ENCODE measurements around the gene SMARCE1.
"Not testable (repeated sequence)": the region's sequence is repeated elsewhere in the genome, so short reads cannot be mapped to it uniquely, and the experiment has no call there.

SMARCE1 gene

GRCh38 chr17:40608061-40608581 lies 39.5 kb downstream of the SMARCE1 start:
- DNase-seq: no peak

- no peak for DNase-seq
These were observed 40.0 kb downstream of the SMARCE1 start for GRCh38 chr17:40607641-40608040.

- no peak for DNase-seq
These were observed 40.9 kb downstream of the SMARCE1 start for GRCh38 chr17:40606548-40607353.

DNA sequence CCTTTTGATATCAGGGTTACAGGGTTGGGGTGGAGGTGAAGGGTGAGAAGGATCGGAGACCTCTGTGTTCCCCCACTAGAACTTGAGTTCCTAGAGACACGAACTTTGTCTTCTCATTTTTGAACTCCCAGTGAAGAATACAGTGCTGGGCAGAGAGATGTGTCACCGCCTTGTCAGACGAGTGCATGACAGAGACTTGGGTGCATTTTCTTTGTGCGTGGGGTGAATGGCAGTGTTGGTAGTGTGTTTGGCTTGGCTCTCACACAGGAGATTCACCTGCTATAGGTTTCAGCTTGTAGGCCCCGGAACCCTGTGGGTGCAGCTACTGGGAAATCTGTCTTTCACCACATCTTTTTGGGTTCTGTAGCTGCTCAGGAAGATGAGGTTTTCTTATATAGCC lies 42.3 kb downstream of the SMARCE1 start:
- DNase-seq: no peak

DNA sequence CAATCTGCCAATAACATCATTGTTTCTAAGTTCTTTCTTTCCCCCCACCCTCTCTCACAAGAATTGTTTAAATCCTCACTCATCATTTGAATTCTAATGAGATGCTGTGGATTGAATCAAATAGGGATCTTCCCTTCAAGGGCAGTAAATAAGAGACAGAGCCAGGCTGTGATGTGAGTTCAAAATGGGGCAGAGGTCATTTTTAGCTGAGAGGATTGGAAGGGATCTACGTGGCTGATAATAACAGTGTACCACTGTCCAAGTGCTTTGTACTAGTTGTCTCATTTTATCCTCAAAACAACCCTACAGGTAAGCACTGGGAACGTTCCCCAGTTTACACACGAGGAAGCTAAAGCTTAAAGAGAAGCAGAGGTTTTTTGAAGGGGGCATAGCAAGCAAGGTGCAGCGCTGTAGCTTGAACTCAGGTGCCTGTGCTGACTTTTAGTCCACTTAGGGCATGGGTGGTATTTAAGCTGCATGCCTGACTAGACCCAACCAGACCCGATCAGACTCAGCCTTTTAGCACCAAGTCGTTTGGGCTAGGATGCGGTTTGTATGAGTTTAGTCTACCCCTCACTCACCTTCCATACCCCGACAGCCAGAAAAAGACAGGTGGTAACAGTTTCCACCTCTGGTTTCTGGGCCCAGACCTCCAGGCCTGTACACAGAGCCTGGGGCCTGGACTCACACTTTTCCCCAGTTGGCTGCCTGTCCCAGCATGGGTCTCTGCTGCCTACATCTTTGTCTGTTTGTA lies 43.1 kb downstream of the SMARCE1 start:
- no peak for DNase-seq

DNA sequence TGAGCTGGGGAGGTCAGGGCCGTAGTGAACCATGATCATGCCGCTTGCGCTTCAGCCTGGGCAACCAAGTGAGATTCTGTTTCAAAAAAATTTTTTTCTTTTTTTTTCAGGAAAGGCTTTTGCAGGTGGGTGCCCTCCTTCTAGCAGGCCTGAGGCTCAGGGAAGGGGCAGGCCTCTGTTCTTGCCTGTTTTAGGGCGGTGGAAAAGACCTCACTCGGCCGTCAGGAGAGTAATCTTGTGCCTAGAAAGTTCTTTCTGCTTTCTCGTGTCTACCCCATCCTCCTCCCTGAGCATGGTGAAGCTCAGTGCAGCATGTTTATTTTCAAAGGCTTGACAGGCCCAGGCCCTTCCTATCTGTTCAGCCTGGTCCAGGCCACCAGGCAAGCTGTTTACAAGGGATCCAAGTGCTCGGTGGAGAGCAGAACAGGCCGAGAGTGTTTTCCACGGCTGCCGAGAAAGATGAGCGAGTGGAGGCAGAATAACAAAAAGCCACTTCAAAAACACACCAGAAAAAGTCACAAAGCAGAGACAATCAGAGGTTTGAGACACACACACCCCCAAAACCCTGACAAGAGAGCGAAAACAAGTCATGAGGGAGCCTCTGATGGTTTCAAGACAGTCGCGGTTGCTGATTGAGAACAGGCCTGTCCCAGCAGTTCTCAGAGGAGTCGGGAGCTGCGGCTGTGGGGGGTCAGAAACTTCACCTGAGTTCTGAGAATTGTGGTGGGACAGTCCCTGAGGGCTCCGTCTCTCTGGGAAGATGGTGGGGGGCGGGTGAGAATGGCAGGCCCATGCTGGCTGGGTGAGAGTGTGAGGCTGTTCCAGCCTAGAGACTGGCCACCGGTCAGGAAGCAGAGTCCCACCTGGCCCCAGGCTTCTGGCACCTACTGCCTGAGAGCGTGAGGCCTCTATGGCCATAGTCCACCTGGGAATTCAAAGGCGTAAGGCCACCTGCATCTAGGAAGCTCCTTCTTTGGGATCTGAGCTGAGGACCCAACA lies 44.9 kb downstream of the SMARCE1 start:
- no peak for DNase-seq

DNA sequence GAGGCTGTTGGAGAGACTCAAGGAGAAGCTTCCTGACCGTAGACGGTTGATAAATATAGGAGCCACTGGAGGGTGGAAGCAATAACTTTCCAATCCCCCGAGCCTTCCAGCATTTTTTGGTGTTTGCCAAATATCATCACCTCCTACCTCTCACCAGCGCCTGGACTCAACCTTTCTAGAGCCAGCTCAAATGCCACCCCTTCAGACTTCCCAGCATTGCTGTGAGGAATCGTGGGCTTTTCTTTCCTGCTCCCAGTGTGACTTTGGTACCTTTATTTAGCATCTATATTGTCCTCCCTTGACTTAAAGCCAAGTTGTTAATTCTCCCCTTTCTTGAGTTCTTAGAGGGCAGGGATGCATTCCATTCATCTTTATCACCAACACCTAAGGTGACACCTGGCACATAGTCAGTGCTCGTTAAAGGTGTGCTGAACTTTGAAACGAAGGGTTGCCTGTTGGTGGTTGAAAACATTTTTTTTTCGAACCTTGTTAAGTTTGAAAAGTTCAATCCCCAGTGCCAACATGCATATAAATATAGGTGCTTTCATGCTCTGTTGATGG lies 47.1 kb downstream of the SMARCE1 start:
- no peak for DNase-seq

DNA sequence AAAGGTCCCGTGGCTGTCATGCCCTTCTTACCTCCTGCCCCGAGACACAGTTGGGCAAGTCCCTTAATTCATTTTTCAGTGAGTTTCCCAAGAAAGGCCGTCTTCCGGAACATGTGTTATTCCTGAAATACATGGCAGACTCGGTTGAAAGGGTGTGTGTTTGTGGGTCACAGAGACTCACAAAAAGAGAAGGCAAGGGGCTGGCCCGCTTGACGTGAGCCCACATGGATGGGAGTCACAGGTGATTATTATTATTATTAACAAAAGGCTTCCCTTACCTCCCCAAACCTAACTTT lies 48.2 kb downstream of the SMARCE1 start:
- DNase-seq: no peak

- DNase-seq: no peak
These were observed 48.8 kb downstream of the SMARCE1 start for GRCh38 chr17:40598619-40599467.

- DNase-seq: no peak
These were observed 49.4 kb downstream of the SMARCE1 start for GRCh38 chr17:40598301-40598618.

- no peak for DNase-seq
These were observed 49.9 kb downstream of the SMARCE1 start for GRCh38 chr17:40597556-40598300.

DNA sequence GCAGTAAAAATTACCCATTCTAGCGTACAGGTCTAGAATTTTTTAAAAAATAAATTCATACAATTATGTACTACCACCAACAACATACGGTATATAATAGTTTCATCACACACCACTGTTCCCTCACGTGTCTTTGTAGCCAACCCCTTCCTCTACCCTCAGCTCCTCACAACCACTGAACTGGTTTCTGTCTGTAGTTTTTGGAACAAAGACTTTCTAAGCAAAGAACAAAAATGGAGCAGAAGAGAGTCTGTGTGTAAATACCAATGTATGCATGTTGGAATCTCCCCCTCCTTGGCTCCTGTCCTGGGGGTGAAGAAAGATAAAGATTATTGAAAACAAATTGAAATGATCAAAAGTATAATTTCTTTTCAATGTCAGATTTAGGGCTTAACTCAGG lies 50.5 kb downstream of the SMARCE1 start:
- DNase-seq: no peak

DNA sequence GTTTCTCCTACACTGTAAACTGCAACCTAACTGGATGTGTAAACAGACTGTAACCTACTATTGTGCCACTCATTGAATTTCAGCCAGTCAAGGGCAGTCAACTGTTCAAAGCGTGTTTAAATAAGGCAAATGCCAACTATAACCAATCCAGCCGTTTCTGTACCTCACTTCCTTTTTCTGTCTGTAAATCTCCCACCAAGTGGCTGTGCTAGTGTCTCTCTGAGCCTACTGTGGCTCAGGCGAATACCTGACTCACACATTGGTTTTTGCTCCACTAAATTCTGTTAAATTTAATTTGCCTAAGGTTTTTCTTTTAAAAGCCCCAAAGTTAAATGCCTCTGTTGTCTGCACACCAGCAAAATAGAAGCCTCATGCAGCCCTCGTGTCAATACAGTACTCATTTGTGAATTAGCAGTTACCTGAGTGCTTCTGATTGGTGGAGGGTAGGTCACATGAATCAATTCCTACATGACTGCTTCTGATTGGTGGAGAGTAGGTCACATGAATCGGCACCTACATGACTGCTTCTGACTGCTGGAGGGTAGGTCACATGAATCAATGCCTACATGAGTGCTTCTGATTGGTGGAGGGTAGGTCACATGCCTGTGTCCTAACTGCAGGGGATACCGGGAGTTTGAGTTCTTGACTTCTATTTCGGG lies 51.2 kb downstream of the SMARCE1 start:
- DNase-seq: peak; percentile 38

GRCh38 chr17:40590742-40591141 lies 56.9 kb downstream of the SMARCE1 start:
- no peak for DNase-seq

GRCh38 chr17:40588552-40588951 lies 59.1 kb downstream of the SMARCE1 start:
- DNase-seq: no peak

GRCh38 chr17:40586264-40586663 lies 61.4 kb downstream of the SMARCE1 start:
- DNase-seq: not testable (repeated sequence)

DNA sequence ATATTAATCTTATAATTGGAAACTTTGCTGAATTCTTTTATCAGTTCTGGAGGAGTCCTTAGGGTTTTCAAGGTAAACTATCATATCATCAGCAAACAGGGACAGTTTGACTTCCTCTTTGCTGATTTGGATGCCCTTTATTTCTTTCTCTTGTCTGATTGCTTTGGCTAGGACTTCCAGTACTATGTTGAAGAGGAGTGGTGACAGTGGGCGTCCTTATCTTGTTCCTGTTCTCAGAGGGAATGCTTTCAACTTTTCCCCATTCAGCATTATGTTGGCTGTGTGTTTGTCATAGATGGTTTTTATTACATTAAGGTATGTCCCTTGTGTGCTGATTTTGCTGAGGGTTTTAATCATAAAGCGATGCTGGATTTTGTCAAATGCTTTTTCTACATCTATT lies 62.7 kb downstream of the SMARCE1 start:
- DNase-seq: not testable (repeated sequence)

DNA sequence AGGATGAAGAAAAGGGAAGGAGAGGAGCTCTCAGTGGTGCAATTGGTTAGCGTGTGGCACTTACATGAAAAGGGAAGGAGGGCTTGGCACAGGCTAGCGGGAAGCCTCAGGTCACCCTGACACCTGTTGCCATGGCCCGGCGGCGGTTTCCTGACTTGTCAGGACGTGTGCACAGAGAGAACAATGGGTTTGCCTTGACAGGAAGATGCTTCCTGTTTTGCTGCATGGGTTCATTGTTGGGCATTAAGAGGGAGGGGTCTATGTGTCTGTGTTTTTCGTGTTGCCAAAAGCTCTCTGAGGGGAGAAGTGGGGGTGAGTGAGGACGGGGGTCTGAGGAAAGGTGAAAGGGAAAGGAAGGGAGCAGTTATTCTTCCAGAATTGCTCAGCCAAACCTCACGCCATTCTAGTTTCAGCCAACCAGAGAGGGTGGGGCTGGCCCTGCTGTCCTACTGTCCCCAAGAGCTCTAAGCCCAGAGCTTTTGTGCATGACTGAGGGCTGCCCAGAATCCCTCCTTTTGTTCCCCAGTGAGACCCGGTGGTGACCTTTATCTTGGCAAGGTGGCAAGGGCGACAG lies 65.2 kb downstream of the SMARCE1 start:
- peak; percentile 78 for DNase-seq

DNA sequence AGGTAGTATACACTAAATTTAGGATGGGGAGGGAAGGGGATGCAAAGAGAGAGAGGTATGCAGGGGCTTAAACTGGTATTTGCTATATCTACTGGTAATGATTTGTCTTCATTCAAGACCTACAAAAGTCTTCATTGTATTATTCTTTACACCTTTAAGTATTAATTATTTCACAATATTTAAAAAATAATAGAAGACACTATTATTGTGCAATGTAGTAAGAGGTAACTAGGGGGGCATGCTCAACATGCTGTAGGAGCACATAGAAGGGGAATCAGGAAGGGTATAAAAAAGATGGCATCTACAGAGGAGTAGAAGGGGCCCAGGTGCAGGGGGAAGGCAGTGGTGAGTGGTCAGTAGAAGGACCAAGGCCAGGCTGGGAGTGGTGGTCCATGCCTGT lies 67.5 kb downstream of the SMARCE1 start:
- no peak for DNase-seq

DNA sequence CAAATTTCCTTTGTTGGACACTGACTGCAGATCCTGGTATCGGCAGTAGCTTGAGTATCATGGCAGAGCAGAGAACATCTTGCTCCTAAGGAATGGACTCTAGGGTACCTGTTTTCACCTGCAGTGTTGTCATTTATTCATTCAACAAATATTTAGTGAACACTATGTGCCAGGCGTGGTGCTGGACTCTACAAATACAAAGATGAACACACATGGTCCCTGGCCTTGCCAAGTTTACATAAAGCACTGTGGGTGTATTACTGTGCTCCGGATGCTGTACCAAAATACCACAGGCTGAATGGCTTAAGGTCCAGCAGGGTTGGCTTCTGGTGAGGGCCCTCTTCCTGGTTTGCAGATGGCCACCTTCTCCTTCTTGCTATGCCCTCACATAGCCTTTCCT lies 68.1 kb downstream of the SMARCE1 start:
- no peak for DNase-seq

All from NCI-H2029 treated with DMSO at 0.1 percent for 48 hours (cell line).